Motor neuron (in vitro differentiated cells): ENCODE data around the gene GNL1. TPM values are rescaled to one million over a fixed set of nuclear protein-coding genes. Genes with fewer than 3 reads are reported as not detected.
"Not testable (repeated sequence)": the region's sequence is repeated elsewhere in the genome, so short reads cannot be mapped to it uniquely, and the experiment has no call there.

Experiments used
- ATAC-seq, 8 experiments: fragments of 200-7000 bp; cut with Tn5 transposase; replicated peaks in 6 of 8; 2 replicates each; pipeline ENCODE4 v1.8.0; 2021; ENCODE audit warnings: mild to moderate bottlenecking in 8 of 8, moderate library complexity in 8 of 8
- H3K27ac ChIP-seq, 2 donors: fragments of 250-450 bp; sonication (Bioruptor Pico); 2 replicates each; pipeline ENCODE4 v1.9.0; 2021; ENCODE audit warnings: antibody characterized with exemption in 2 of 2, mild to moderate bottlenecking in 2 of 2, moderate library complexity in 1 of 2
- H3K4me1 ChIP-seq, 2 donors: fragments of 250-450 bp; sonication (Bioruptor Pico); replicated peaks in 1 of 2; 2 replicates each; pipeline ENCODE4 v1.6.1; 2021; ENCODE audit warnings: antibody characterized with exemption in 2 of 2, mild to moderate bottlenecking in 2 of 2, moderate library complexity in 1 of 2
- H3K4me3 ChIP-seq, 5 donors: fragments of 250-450 bp; sonication (Bioruptor Pico); 2 replicates each; pipeline ENCODE4 v1.9.0; 2021; ENCODE audit warnings: antibody characterized with exemption in 5 of 5, mild to moderate bottlenecking in 5 of 5, moderate library complexity in 4 of 5
- WGBS, 10 experiments: fragments of 450-650 bp; shearing (Covaris generic); methylation state at CpG; one replicate each; pipeline ENCODE4 v1.0.0; 2022; 5-methylcytosine and 5-hydroxymethylcytosine counted together
- in situ Hi-C, 9 experiments: fragments of 400-800 bp; cut with MboI; loops; one replicate each; pipeline ENCODE4 v1.15.0; 2021; ENCODE audit warnings: low sequenced_read_pairs in 9 of 9, low pct_unique_long_range_greater_than_20kb in 2 of 9; ENCODE audit not compliant: unreplicated experiment in 9 of 9
- total RNA-seq, 8 experiments: library from RNA; unstranded; fragments of 300-600 nt; gene quantifications; 2 replicates each; pipeline versions ENCODE4 v1.2.3 to v1.2.4, GENCODE V29; 2022

Gene GNL1, protein sequence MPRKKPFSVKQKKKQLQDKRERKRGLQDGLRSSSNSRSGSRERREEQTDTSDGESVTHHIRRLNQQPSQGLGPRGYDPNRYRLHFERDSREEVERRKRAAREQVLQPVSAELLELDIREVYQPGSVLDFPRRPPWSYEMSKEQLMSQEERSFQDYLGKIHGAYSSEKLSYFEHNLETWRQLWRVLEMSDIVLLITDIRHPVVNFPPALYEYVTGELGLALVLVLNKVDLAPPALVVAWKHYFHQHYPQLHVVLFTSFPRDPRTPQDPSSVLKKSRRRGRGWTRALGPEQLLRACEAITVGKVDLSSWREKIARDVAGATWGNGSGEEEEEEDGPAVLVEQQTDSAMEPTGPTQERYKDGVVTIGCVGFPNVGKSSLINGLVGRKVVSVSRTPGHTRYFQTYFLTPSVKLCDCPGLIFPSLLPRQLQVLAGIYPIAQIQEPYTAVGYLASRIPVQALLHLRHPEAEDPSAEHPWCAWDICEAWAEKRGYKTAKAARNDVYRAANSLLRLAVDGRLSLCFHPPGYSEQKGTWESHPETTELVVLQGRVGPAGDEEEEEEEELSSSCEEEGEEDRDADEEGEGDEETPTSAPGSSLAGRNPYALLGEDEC
- total RNA-seq, result 10 to 100 TPM; 23.4 to 66.0 (median 37.5) TPM

DNA sequence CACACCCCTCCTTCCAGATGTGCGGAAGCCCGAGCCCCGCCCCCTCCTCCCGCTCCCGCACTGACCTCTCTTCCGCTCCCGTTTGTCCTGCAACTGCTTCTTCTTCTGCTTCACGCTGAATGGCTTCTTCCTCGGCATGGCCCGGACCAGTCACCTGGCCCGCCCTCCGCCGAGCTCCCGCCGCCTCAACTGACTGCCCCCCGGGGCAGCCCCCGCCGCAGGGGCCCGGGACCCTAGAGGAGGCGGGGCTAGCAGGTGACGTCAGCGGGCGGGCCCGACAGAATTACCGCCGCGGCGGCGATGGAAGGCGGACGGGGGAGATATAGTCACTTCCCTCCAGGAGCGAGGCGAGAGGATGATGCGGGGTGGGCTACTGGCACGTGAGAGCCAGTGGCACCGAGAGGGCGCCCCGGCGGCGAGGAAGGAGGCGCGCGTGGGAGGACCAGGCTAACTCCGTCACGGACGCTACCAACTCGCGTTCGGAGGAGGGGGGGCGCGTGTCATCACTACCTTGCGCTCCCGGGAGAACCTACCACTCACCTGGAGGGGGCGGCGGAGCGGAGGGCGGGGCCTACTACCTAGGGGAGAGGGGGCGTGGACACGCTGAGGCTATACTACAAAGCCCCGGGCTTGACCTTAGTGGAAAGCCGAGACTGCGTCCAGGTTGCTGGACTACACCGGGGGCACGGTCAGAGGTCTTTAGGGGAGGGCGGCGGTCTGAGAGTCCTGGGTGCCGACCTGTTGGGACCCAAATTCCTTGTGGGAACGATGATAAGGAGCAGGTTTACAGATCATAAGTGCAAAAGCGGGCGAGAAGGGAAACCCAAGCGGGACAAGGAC lies at the start of gene GNL1:
GNL1 (minus strand) TSS at position 424 of the 840 bp plus-strand sequence; CDS start at position 138, 286 bp downstream.
- Histone ChIP-seq H3K4me1 (peaks cover 9 to 13% of the 10 kb centered on the region in 2 donors), H3K27ac (peak within 1 kb of the TSS; percentile 94 to 97), H3K4me3 (peak within 1 kb of the TSS; percentile 79 to 98 (median 91))
- in situ Hi-C loops, result no loop called here
- 0% methylated on average over 2 to 14 of the region's 71 CpGs; no CpG with 5 or more reads in 4 of the 10 experiments for WGBS, 10 experiments
- peak; percentile 53 to 78 (median 74) for ATAC-seq

DNA sequence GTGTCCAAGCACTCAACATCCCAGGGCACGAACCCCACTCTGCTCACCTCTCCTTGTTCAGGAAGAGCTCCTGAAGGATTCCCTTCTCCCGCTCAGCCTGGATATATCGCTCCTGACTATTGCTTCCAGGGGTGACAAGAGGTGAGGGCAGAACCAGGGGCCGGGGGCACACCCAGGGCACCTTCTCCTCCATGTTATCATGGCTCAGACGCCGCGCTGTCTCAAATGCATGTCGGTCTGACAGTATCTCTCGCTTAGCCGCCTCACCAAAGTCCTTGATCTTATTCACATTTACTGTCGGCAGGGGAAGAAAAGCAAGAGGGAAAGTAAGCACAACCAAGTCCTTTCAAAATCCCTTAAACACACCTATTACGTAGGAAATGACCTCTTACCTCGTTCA lies 47.7 kb upstream of the GNL1 start:
- ATAC-seq, result no peak
- Histone ChIP-seq H3K27ac (no peak overlapping the region), H3K4me3 (no peak overlapping the region), H3K4me1 (no peaks in the 10 kb centered on the region)
- in situ Hi-C loops, result no loop called here
- 80 to 100% (median 100%) methylated on average over 1 to 11 of the region's 13 CpGs; no CpG with 5 or more reads in 1 of the 10 experiments for WGBS, 10 experiments

DNA sequence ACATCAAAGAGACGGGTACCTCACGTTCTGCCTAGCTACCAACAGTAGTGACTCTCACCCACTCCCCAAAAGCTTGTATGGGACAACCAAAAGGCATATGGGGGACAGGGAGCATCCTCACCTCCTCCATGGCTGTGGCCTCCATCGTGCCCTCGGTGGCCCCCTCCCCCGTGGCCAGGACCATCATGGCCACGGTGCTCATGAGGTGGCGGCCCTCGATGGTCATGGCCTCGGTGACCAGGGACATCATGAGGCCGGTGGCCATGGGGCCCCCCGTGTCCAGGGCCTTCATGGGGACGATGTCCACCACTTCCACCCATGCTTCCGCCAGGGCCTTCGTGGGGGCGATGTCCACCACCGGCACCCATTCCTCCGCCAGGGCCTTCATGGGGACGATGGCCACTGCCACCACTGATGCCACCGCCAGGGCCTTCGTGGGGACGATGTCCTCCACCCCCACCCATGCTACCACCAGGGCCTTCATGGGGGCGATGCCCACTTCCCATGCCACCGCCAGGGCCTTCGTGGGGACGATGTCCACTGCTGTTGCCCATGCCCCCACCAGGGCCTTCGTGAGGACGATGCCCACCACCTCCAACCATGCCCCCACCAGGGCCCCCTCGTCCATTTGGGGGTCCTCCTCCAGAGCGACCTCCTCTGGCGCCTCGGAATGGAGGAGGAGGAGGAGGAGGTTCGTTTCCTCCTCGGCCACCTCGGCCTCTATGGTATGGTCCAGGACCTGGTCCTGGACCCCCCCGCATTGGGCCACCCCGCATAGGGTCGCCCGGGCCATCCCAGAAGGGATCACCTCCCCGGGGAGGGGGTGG lies 45.7 kb upstream of the GNL1 start:
- in situ Hi-C loops, result no loop called here
- peak in 5 of 8 experiments; percentile 19 to 45 (median 34) for ATAC-seq
- Histone ChIP-seq H3K4me3 (no peak overlapping the region), H3K4me1 (no peaks in the 10 kb centered on the region), H3K27ac (no peak overlapping the region)
- WGBS, 10 experiments, result 80 to 95% (median 94%) methylated on average over 1 to 15 of the region's 39 CpGs; no CpG with 5 or more reads in 6 of the 10 experiments

DNA sequence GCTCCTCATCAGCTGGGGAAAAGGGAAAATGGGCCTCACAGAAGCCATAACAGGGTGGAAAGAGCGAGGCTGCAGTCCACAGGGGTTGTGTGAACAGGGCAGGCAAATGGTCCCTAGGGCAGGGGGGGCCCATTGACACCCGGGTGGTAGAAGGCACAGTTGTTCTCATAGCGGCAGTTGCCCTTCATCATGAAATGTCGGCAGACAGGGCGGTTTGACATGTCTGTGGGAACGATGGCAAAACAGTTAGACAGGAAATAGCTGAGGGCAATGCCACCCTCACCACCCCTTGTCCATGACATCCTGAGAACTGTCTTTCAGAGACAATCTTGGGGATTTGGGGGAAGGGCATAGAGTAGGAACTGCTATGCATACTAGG lies 45.1 kb upstream of the GNL1 start:
- ATAC-seq, result peak in 4 of 8 experiments; percentile 2 to 12 (median 10)
- H3K4me1 ChIP-seq, result no peaks in the 10 kb centered on the region

DNA sequence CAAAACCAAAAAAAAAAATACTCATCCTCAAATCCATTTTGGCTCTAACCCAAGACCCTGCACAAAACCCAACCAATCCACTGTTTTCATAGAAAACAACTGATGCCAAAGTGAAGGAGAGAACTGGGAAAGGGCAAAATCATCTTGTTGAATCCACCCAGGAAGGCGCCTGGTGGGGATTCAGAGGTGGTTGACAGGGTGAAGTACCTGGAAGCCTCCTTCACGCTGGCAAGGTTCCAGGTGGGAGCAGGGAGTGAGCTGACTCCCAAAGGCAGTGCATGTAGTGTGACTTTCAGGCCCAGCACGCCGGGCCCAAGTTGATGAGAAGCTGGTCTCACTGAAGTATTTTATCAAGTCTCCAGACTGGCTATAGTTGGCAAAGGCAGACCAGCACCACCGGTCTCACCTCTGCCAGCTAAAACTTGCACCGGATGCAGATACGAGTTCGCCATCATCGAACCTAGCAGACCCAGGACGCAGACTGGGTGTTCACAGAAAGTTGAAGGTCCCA lies 44.2 kb upstream of the GNL1 start:
- in situ Hi-C loops, result no loop called here
- 56 to 100% (median 100%) methylated on average over 1 to 8 of the region's 10 CpGs; no CpG with 5 or more reads in 3 of the 10 experiments for WGBS, 10 experiments
- no peak overlapping the region for H3K4me3 ChIP-seq
- H3K27ac ChIP-seq, result no peak overlapping the region
- H3K4me1 ChIP-seq, result no peaks in the 10 kb centered on the region
- no peak for ATAC-seq

More for the DNA sequence above, 45.1 kb upstream of the GNL1 start:
- H3K27ac ChIP-seq, result no peak overlapping the region
- H3K4me3 ChIP-seq, result no peak overlapping the region
- in situ Hi-C loops, result no loop called here
- WGBS, 10 experiments, result 20 to 100% (median 92%) methylated on average over 1 to 5 of the region's 6 CpGs; no CpG with 5 or more reads in 4 of the 10 experiments

DNA sequence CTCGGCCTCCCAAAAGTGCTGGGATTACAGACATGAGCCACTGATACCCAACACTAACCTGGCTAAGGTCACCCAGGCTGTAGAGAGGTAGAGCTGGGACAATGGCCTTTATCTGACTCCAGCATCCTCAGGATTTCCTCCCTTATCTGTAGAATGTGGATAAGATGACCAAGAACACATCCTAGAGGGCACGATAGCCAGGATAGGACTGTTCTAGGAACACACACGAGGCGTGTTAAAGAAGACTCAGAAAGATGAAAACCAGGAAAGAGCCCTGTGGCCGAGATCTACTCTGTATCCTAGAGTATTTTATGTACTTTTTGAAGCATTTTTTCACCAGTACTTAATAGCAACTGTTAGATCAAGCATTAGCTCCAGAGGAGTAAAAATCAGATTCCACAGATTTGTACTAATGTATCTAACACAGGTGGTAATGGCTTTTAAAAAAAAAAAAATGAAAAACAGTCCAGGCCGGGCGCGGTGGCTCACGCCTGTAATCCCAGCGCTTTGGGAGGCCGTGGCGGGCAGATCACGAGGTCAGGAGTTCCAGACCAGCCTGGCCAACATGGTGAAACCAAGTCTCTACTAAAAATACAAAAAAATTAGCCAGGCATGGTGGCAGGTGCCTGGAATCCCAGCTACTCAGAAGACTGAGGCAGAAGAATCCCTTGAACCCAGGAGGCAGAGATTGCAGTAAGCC lies 43.5 kb upstream of the GNL1 start:
- Histone ChIP-seq H3K27ac (no peak overlapping the region), H3K4me1 (no peaks in the 10 kb centered on the region), H3K4me3 (no peak overlapping the region)
- ATAC-seq, result no peak
- in situ Hi-C loops, result no loop called here
- 82 to 100% (median 94%) methylated on average over 2 to 13 of the region's 13 CpGs for WGBS, 10 experiments

DNA sequence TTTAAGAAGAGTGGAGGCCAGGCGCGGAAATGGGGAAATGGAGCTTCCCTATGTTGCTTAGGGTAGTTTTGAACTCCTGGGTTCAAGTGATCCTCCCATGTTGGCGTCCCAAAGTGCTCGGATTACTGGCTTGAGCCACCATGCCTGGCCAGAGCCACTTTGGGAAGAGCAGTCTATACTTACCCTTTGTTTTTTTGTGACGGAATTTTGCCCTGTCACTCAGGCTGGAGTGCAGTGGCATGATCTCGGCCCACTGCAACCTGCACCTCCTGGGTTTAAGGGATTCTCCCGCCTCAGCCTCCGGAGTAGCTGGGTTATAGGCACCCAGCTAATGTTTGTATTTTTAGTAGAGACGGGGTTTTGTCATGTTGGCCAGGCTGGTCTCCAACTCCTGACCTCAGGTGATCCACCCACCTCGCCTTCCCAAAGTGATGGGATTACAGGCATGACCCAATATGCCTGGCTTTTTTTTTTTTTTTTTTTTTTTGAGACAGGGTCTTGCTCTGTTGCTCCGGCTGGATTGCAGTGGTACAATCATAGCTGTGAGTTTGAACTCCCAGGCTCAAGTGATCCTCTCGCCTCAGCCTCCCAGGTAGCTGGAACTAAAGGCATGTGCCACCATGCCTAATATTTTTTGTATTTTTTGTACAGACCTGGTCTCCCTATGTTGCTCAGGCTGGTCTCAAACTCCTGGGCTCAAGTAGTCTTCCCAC lies 42.8 kb upstream of the GNL1 start:
- no peak for ATAC-seq
- WGBS, 10 experiments, result 60 to 100% (median 85%) methylated on average over 1 to 11 of the region's 12 CpGs; no CpG with 5 or more reads in 2 of the 10 experiments
- Histone ChIP-seq H3K4me1 (no peaks in the 10 kb centered on the region), H3K27ac (no peak overlapping the region), H3K4me3 (no peak overlapping the region)
- in situ Hi-C loops, result no loop called here

DNA sequence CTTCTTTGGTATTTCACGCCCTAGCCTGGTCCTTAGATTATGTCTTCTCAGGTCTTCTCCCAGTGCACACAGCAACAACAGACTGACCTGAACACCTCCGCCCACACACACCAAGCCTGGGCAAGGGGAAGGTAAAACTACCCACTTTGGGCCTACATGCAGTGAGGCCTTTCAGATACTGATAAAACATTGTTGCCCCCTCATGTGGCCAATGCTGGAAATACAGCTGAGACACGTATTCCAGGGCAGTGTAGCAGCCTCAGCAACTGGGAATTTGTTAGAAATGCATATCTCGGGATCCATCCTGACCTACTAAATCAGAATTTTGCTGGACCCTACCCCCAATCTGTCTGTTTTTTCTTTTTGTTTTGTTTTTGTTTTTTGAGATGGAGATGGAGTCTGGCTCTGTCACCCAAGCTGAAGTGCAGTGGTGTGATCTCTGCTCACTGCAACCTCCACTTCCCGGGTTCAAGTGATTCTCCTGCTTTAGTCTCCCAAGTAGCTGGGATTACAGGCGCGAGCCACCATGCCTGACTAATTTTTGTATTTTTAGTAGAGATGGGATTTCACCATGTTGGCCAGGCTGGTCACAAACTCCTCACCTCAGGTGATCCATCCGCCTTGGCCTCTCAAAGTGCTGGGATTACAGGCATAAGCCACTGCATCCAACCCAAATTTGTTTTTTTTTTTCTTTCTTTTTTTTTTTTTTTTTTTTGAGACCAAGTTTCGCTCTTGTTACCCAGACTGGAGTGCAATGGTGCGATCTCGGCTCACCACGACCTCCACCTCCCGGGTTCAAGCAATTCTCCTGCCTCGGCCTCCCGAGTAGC lies 41.2 kb upstream of the GNL1 start:
- H3K4me1 ChIP-seq, in situ Hi-C loops, H3K27ac ChIP-seq, H3K4me3 ChIP-seq: not testable (repeated sequence)
- peak; percentile 37 to 77 (median 62) for ATAC-seq
- WGBS, 10 experiments, result 31 to 94% (median 74%) methylated on average over 4 to 10 of the region's 15 CpGs; no CpG with 5 or more reads in 1 of the 10 experiments

DNA sequence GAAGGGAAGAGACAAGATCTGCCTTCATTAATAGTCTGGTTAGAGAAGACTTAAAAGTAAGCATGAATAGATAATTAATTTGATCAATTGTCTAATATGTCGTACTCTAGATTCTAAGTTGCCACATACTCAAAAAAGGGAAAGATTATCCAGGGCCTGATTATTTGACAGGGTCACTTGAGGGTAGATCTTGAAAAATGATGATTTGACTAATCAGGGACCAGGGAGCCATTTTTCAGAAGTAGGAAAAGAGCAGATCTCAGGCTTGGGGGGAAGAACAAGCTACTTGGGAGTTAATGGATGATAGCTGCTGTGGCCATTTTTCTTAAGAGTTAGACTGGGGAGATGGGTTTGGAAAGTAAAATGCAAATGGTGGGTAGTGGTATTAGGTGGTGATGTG lies 36.0 kb upstream of the GNL1 start:
- H3K4me1 ChIP-seq, result no peaks in the 10 kb centered on the region
- no peak overlapping the region for H3K27ac ChIP-seq
- no peak overlapping the region for H3K4me3 ChIP-seq
- 88 to 100% (median 100%) methylated on average over 1 of the region's 1 CpG; no CpG with 5 or more reads in 3 of the 10 experiments for WGBS, 10 experiments
- ATAC-seq, result no peak
- in situ Hi-C loops, result no loop called here

DNA sequence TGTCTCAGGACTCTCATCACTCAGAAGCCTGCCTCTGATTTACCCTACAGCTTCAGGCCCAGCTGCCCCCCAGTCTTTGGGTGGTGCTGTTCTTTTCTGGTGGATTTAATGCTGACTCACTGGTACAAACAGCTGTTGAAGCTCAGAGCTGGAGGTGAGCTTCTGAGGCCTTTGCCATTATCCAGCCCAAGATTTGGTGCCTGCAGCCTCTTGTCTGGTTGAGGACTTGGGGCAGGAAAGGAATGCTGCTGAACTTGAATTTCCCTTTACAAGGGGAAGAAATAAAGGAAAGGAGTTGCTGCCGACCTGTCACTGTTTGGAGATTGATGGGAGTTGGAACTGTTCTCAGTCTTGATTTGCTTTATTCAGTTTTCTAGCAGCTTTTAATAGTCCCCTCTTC lies 34.7 kb upstream of the GNL1 start:
- in situ Hi-C loops, result no loop called here
- WGBS, 10 experiments, result 56 to 100% (median 73%) methylated on average over 1 of the region's 1 CpG; no CpG with 5 or more reads in 2 of the 10 experiments
- Histone ChIP-seq H3K4me3 (no peak overlapping the region), H3K4me1 (no peaks in the 10 kb centered on the region), H3K27ac (no peak overlapping the region)
- peak in 6 of 8 experiments; percentile 12 to 91 (median 28) for ATAC-seq
